ENCODE measurements around the gene ABCB9.
"Not testable (repeated sequence)": the region's sequence is repeated elsewhere in the genome, so short reads cannot be mapped to it uniquely, and the experiment has no call there.

The ABCB9 gene

GRCh38 chr12:122959566-122960192 is 6.6 kb downstream of the ABCB9 start:
- DNase-seq, result no peak

- DNase-seq, result no peak
Observed at GRCh38 chr12:122958198-122958888, 7.9 kb downstream of the ABCB9 start.

- no peak for DNase-seq
Observed at GRCh38 chr12:122956035-122956434, 10.2 kb downstream of the ABCB9 start.

GRCh38 chr12:122955156-122955555 is 11.1 kb downstream of the ABCB9 start:
- DNase-seq, result no peak

DNA sequence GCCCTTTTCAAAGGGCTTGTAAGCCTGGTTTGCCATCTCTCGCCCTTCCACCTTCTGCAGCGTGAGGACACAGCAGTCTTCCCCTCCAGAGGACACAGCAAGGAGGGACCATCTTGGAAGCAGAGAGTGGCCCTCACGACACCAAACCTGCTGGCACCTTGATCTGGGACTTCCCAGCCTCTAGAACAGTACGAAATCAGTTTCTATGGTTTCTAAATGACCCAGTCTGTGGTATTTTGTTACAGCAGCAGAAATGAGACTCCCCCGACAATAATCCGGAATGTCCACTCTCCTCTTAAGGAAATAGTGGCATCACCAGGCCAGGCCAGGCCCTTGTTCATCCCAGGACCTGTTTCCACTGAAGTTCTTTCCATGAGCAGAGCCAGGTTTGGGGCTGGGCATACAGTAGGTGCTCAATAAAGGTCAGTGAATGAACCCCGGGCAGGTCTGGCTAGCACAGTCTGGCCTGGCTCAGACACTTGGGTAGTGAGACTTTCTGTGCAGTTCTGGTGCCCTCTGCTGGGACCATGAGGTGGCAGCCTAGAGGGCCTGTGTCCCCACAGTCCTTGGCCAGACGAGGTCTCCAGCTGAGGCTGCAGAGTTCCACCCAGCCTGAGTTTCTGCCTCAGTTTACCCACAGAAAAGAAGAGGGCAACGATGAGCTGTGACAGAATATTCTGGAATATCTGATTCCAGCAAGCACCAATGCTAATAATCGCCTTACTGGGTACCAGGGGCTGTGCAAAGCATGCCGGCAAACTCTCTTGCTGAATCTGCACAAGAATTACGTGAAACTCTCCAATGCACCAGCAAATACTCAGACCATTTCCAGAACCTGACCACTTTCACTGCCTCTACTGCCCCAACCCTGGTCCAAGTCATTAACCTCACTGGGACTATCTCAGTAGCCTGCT is 14.0 kb downstream of the ABCB9 start:
- peak; percentile 60 for DNase-seq

GRCh38 chr12:122951406-122951805 is 14.9 kb downstream of the ABCB9 start:
- no peak for DNase-seq

- DNase-seq, result no peak
Observed at GRCh38 chr12:122949816-122950675, 16.2 kb downstream of the ABCB9 start.

DNA sequence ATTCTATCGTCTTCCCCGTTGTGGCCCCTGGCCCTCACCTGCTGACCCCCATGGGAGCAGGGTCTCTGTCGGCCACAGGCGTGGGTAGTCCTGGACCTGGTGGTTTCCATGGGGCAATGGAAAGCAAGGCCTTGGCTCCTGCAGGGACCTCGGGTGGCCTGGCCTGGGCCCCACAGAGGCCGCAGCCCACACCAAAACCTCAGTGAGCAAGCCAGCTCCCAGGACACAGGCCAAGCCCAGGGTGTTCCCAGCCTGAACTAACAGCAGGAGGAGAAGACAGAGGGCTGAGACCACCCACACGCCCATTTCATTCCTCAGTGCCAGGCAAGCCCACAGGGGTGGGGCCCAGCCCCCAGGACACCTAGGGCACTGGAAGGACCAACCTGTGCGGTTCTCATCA is 16.9 kb downstream of the ABCB9 start:
- DNase-seq, result no peak

GRCh38 chr12:122948605-122949004 is 17.7 kb downstream of the ABCB9 start:
- DNase-seq, result no peak

- no peak for DNase-seq
Observed at GRCh38 chr12:122947352-122947792, 18.9 kb downstream of the ABCB9 start.

DNA sequence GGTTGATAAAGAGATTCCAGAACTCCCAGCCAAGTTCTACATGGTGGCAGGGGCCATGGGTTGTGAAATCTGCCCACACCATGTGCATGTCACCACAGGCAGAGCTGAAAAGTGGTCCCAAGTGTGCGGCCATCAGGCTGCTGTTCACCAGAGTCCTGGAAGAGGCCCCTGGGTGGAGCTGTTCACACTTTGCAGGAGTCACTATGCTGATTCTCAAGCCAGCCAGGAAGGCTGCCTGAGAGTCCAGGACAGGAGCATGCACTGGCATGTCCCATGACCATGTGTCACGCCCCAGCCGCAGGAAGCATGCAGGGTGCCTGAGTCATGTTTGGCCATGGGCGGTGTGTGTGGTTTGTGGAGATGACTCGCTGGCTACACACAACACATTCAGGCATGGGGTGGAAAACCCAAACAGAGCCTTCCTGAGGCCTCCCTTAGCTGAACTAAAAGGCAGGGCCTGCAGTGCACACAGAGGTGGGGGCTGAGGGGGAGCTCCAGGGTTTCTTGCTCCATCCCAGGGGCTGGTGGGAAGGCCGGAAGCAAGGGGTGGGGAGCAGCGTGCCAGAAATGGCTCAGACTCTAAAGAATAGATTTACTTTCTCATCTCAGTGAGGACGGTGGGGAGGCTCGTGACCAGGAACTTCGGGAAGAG is 19.4 kb downstream of the ABCB9 start:
- DNase-seq, result no peak

- no peak for DNase-seq
Observed at GRCh38 chr12:122944605-122945592, 21.4 kb downstream of the ABCB9 start.

- DNase-seq, result no peak
Observed at GRCh38 chr12:122943196-122943595, 23.1 kb downstream of the ABCB9 start.

DNA sequence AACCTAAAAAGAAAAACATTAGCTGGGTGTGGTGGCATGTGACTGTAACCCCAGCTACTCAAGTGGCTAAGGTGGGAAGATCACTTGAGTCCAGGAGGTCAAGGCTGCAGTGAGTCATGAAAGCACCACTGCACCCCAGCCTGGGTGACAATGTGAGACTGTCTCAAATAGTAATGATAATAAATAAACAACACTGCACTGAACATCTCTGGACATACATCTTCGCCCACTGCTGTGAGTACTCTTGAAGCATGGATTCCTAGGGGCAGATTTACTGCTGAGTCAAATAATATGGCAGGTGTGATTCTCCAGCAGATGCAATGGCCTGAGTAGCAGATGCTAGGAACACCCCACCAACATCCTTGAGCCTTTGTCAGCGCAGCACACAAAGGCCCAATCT is 23.6 kb downstream of the ABCB9 start:
- no peak for DNase-seq

GRCh38 chr12:122941351-122941750 is 24.9 kb downstream of the ABCB9 start:
- not testable (repeated sequence) for DNase-seq

GRCh38 chr12:122939125-122939524 is 27.1 kb downstream of the ABCB9 start:
- DNase-seq, result no peak

DNA sequence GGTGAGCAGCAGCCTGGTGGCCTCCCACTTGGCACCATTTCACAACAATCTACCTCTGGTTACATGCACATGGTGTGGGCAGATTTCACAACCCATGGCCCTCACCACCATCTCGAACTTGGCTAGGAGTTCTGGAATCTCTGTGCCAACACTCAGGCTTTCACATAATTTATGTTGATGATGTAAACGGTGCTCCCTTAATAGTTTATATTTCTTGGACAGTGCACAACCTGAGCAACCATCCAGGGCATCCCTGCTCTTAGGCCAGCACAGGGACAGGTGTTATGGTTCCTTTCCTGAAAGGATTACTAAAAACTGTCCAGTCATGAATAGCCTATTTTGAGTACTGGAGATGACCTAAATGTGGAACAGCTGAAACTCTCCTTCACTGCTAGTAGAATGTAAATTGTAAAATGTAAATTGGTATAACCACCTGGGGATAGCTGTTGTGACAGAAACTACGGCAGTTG is 28.6 kb downstream of the ABCB9 start:
- no peak for DNase-seq

DNA sequence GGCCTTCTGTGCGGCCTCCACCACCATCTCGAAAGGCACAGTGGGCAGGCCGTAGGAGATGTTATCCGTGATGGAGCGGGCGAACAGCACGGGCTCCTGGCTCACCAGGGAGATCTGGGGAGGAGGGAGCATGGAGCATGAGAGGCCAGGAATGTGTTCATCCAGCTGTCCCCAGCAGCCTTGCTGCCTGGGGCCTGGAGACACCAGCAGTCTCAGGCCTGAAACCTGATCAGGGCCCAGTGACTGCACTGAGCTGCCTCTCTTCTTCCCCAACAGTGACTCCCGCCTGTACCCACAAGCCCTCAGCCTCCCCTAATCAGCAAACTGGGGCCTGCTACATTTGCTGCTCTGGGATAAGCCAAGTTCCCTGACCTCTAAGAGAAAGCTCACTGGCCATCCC is 30.9 kb downstream of the ABCB9 start:
- no peak for DNase-seq

GRCh38 chr12:122934722-122935121 is 31.5 kb downstream of the ABCB9 start:
- DNase-seq, result no peak

- no peak for DNase-seq
Observed at GRCh38 chr12:122932207-122932606, 34.1 kb downstream of the ABCB9 start.

- no peak for DNase-seq
Observed at GRCh38 chr12:122929812-122930211, 36.5 kb downstream of the ABCB9 start.

Data from NCI-H774 (cell line).